ENCODE measurements around the gene PKMYT1.

PKMYT1 gene

GRCh38 chr16:2975161-2975795 is 5.0 kb downstream of the PKMYT1 start:
- H3K4me1 ChIP-seq (ENCODE audit: control insufficient read depth in 5 of 5, insufficient read depth in 5 of 5, low read length in 5 of 5) = peaks cover 0 to 21% (median 13%) of the 10 kb centered on the region in 5 donors
- H3K27ac ChIP-seq (ENCODE audit: low read depth, low read length) = no peak overlapping the region
- no peaks in the 10 kb centered on the region for H3K9me3 ChIP-seq (ENCODE audit: control insufficient read depth in 5 of 5, low read length in 5 of 5)
- peaks cover 0 to 18% (median 6%) of the 10 kb centered on the region in 5 donors for H3K27me3 ChIP-seq (ENCODE audit: control insufficient read depth in 5 of 5, insufficient read depth in 4 of 5, low read length in 5 of 5)
- H3K36me3 ChIP-seq (ENCODE audit: control insufficient read depth in 5 of 5, insufficient read depth in 5 of 5, low read length in 5 of 5) = peaks cover 0 to 4% (median 0%) of the 10 kb centered on the region in 5 donors
- H3K4me3 ChIP-seq (ENCODE audit: low read depth in 1 of 5, low read length in 5 of 5) = no peak overlapping the region
- H3K9ac ChIP-seq (ENCODE audit: low read length in 5 of 5) = peak overlapping the region in 1 of 5 donors; percentile 4

DNA sequence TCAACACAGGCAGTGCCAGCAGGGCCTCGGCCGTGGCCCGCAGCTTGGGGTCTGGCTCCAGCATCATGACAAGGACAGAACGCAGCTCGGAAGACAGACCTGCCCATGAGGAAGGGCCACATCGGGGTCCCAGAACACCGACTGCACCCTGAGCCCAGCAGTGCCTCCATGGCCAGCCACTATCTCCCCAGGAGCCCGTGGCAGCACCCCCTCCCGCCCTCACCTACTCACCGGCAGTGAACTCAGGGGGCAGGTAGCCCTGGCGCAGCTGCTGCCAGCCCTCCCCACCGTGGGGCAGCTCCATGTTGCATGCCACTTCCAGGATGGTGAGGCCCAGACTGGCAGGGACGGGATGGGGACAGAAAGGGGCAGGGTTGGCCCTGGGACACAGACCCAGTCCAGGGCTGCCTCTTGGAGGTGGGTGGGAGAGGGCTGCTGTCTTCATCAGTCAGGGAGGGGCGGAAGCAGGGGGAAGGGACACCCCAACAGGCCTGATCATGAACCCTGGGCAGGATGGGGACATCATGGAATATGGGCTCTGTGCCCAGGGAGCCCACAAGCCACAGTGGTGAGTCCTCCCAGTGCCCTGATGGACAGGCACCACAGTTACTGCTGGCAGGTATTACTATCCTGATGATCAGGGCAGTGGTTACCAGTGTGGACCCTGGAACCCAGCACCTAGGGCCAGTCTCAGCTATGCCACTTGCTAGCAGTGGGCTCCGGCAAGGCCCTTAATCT is 5.8 kb downstream of the PKMYT1 start:
- Histone ChIP-seq H3K9me3 (ENCODE audit: control insufficient read depth in 5 of 5, low read length in 5 of 5) (no peaks in the 10 kb centered on the region), H3K4me3 (ENCODE audit: low read depth in 1 of 5, low read length in 5 of 5) (no peak overlapping the region), H3K27ac (ENCODE audit: low read depth, low read length) (no peak overlapping the region), H3K9ac (ENCODE audit: low read length in 5 of 5) (peak overlapping the region in 1 of 5 donors; percentile 4), H3K27me3 (ENCODE audit: control insufficient read depth in 5 of 5, insufficient read depth in 4 of 5, low read length in 5 of 5) (peaks cover 0 to 15% (median 3%) of the 10 kb centered on the region in 5 donors), H3K36me3 (ENCODE audit: control insufficient read depth in 5 of 5, insufficient read depth in 5 of 5, low read length in 5 of 5) (peaks cover 0 to 4% (median 0%) of the 10 kb centered on the region in 5 donors), H3K4me1 (ENCODE audit: control insufficient read depth in 5 of 5, insufficient read depth in 5 of 5, low read length in 5 of 5) (peaks cover 0 to 21% (median 15%) of the 10 kb centered on the region in 5 donors)

- Histone ChIP-seq H3K27ac (ENCODE audit: low read depth, low read length) (no peak overlapping the region), H3K4me3 (ENCODE audit: low read depth in 1 of 5, low read length in 5 of 5) (no peak overlapping the region), H3K27me3 (ENCODE audit: control insufficient read depth in 5 of 5, insufficient read depth in 4 of 5, low read length in 5 of 5) (peaks cover 0 to 13% (median 0%) of the 10 kb centered on the region in 5 donors), H3K9me3 (ENCODE audit: control insufficient read depth in 5 of 5, low read length in 5 of 5) (no peaks in the 10 kb centered on the region), H3K36me3 (ENCODE audit: control insufficient read depth in 5 of 5, insufficient read depth in 5 of 5, low read length in 5 of 5) (peaks cover 0 to 4% (median 0%) of the 10 kb centered on the region in 5 donors), H3K9ac (ENCODE audit: low read length in 5 of 5) (no peak overlapping the region), H3K4me1 (ENCODE audit: control insufficient read depth in 5 of 5, insufficient read depth in 5 of 5, low read length in 5 of 5) (peaks cover 0 to 26% (median 18%) of the 10 kb centered on the region in 5 donors)
Observed at GRCh38 chr16:2973605-2974318, 6.5 kb downstream of the PKMYT1 start.

GRCh38 chr16:2973093-2973492 is 7.2 kb downstream of the PKMYT1 start:
- H3K9me3 ChIP-seq (ENCODE audit: control insufficient read depth in 5 of 5, low read length in 5 of 5) = no peaks in the 10 kb centered on the region
- no peak overlapping the region for H3K27ac ChIP-seq (ENCODE audit: low read depth, low read length)
- no peak overlapping the region for H3K9ac ChIP-seq (ENCODE audit: low read length in 5 of 5)
- H3K27me3 ChIP-seq (ENCODE audit: control insufficient read depth in 5 of 5, insufficient read depth in 4 of 5, low read length in 5 of 5) = peaks cover under 1 to 17% (median 3%) of the 10 kb centered on the region in 5 donors
- H3K36me3 ChIP-seq (ENCODE audit: control insufficient read depth in 5 of 5, insufficient read depth in 5 of 5, low read length in 5 of 5) = peaks cover 0 to 4% (median 0%) of the 10 kb centered on the region in 5 donors
- H3K4me3 ChIP-seq (ENCODE audit: low read depth in 1 of 5, low read length in 5 of 5) = no peak overlapping the region
- peaks cover 0 to 33% (median 24%) of the 10 kb centered on the region in 5 donors for H3K4me1 ChIP-seq (ENCODE audit: control insufficient read depth in 5 of 5, insufficient read depth in 5 of 5, low read length in 5 of 5)

DNA sequence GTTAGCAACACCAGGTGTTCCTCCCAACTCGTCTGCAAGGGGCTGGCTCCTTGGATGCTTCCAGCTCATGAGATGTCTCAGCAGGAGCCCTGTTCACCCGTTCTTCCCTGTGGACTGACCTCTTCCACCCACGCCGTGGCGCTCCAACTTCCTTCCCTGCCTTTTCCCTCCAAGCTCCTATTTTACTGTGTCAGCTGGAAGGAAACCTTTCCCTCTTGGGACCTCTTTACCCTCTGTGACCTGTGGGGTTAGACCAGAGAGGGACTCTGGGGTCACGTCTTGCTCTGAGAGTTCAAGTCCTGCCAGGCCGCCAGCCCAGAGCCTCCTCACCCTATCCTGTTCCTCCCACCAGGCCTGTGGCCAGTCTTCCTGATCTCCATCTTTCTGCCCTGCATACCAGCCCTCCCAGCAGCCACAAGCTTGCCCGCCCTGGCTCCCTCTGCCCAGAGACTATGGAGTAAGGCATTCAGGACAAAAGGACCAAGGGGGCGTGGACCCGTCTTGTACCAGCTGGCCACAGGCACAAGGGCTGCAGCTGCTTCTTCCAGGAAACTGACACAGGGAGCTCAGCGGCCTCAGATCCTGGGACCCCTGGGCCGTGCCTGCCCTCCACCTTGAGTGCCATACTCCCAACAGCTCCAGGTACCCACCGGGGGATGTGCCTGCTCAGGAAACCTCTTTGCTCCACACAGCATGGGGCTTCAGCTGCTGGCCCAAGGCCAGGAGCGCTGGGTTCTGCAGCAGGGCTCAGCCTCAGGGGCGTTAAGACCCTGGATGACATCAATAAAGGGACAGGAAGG is 8.1 kb downstream of the PKMYT1 start:
- H3K27ac ChIP-seq (ENCODE audit: low read depth, low read length) = no peak overlapping the region
- no peak overlapping the region for H3K4me3 ChIP-seq (ENCODE audit: low read depth in 1 of 5, low read length in 5 of 5)
- H3K9me3 ChIP-seq (ENCODE audit: control insufficient read depth in 5 of 5, low read length in 5 of 5) = no peaks in the 10 kb centered on the region
- H3K9ac ChIP-seq (ENCODE audit: low read length in 5 of 5) = no peak overlapping the region
- peaks cover 0 to 4% (median 0%) of the 10 kb centered on the region in 5 donors for H3K36me3 ChIP-seq (ENCODE audit: control insufficient read depth in 5 of 5, insufficient read depth in 5 of 5, low read length in 5 of 5)
- H3K4me1 ChIP-seq (ENCODE audit: control insufficient read depth in 5 of 5, insufficient read depth in 5 of 5, low read length in 5 of 5) = peaks cover 0 to 41% (median 28%) of the 10 kb centered on the region in 5 donors
- H3K27me3 ChIP-seq (ENCODE audit: control insufficient read depth in 5 of 5, insufficient read depth in 4 of 5, low read length in 5 of 5) = peaks cover 6 to 21% (median 11%) of the 10 kb centered on the region in 5 donors

GRCh38 chr16:2971134-2971984 is 8.9 kb downstream of the PKMYT1 start:
- Histone ChIP-seq H3K27ac (ENCODE audit: low read depth, low read length) (no peak overlapping the region), H3K4me1 (ENCODE audit: control insufficient read depth in 5 of 5, insufficient read depth in 5 of 5, low read length in 5 of 5) (peaks cover 0 to 47% (median 31%) of the 10 kb centered on the region in 5 donors), H3K9ac (ENCODE audit: low read length in 5 of 5) (no peak overlapping the region), H3K36me3 (ENCODE audit: control insufficient read depth in 5 of 5, insufficient read depth in 5 of 5, low read length in 5 of 5) (peaks cover 0 to 4% (median 0%) of the 10 kb centered on the region in 5 donors), H3K27me3 (ENCODE audit: control insufficient read depth in 5 of 5, insufficient read depth in 4 of 5, low read length in 5 of 5) (peaks cover 6 to 27% (median 17%) of the 10 kb centered on the region in 5 donors), H3K4me3 (ENCODE audit: low read depth in 1 of 5, low read length in 5 of 5) (no peak overlapping the region), H3K9me3 (ENCODE audit: control insufficient read depth in 5 of 5, low read length in 5 of 5) (no peaks in the 10 kb centered on the region)

DNA sequence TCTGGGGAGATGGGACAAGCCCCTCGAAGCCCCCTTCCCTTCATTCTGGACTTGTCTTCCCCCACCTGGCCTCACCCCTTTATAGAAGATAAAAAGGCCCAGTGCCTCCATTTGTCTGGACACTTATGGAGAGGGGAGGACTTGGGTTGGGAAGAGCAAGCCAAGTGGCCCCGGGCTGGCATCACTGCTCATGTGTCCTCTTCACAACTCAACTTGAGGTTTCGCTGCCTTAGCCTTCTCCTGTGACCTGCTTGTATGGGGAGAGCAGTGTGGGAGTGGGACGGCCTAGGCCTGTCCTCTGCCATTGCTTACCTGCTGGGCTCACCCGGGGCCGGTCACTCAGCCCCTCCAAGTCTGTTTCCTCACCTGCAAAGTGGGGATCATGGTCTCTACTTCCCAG is 9.7 kb downstream of the PKMYT1 start:
- H3K4me1 ChIP-seq (ENCODE audit: control insufficient read depth in 5 of 5, insufficient read depth in 5 of 5, low read length in 5 of 5) = peaks cover 0 to 47% (median 31%) of the 10 kb centered on the region in 5 donors
- H3K27ac ChIP-seq (ENCODE audit: low read depth, low read length) = no peak overlapping the region
- peaks cover 12 to 35% (median 25%) of the 10 kb centered on the region in 5 donors for H3K27me3 ChIP-seq (ENCODE audit: control insufficient read depth in 5 of 5, insufficient read depth in 4 of 5, low read length in 5 of 5)
- H3K4me3 ChIP-seq (ENCODE audit: low read depth in 1 of 5, low read length in 5 of 5) = peak overlapping the region in 3 of 5 donors; percentile 72 to 78 (median 78)
- H3K36me3 ChIP-seq (ENCODE audit: control insufficient read depth in 5 of 5, insufficient read depth in 5 of 5, low read length in 5 of 5) = peaks cover 0 to 4% (median 0%) of the 10 kb centered on the region in 5 donors
- H3K9me3 ChIP-seq (ENCODE audit: control insufficient read depth in 5 of 5, low read length in 5 of 5) = no peaks in the 10 kb centered on the region
- peak overlapping the region in 2 of 5 donors; percentile 53 to 64 for H3K9ac ChIP-seq (ENCODE audit: low read length in 5 of 5)

DNA sequence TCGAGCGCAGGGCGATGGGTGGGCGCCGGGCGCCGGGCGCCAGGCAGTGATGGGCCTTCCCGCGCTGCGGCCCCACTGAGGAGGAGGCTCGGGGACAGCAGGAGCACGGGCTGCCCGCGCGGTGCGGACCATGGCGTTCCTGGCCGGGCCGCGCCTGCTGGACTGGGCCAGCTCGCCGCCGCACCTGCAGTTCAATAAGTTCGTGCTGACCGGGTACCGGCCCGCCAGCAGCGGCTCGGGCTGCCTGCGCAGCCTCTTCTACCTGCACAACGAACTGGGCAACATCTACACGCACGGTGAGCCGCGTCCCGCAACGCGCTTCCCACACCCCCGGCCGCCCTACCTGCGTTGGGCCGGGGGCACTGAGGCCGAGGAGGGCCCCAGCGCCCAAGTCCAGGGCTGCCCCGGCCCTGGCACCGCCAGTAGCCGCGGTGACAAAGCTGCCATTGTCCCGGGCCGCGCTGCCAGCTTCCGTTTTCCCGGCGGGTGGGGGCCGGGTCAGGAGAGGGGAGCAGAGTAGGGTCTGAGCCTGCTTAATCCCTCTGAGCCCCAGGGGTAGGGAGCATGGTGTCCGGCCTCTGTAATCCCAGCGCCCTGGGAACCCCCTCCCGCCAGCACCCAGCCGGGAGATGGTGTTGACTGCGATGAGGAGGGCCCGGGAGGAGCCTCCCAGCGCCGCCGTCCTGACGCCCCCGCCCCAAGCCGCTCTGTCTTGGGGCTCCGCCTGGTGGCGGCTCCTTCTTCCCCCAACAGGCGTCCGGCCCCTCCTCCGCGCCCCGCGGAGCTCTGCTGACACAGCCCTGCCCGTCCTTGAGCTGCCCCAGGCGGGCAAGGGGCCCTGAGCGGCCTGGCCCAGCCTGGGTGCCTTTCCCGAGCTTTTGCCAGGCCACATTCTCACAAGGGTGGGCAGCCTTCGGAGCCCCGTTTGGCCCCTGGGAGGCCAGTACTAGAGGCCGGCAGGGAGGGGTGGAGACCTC is 10.4 kb downstream of the PKMYT1 start:
- Histone ChIP-seq H3K9me3 (ENCODE audit: control insufficient read depth in 5 of 5, low read length in 5 of 5) (no peaks in the 10 kb centered on the region), H3K9ac (ENCODE audit: low read length in 5 of 5) (peak overlapping the region in 4 of 5 donors; percentile 21 to 64 (median 56)), H3K27ac (ENCODE audit: low read depth, low read length) (no peak overlapping the region), H3K4me1 (ENCODE audit: control insufficient read depth in 5 of 5, insufficient read depth in 5 of 5, low read length in 5 of 5) (peaks cover 0 to 49% (median 32%) of the 10 kb centered on the region in 5 donors), H3K4me3 (ENCODE audit: low read depth in 1 of 5, low read length in 5 of 5) (peak overlapping the region in 4 of 5 donors; percentile 72 to 79 (median 78)), H3K36me3 (ENCODE audit: control insufficient read depth in 5 of 5, insufficient read depth in 5 of 5, low read length in 5 of 5) (peaks cover 0 to 4% (median 0%) of the 10 kb centered on the region in 5 donors), H3K27me3 (ENCODE audit: control insufficient read depth in 5 of 5, insufficient read depth in 4 of 5, low read length in 5 of 5) (peaks cover 13 to 39% (median 26%) of the 10 kb centered on the region in 5 donors)

All from subcutaneous abdominal adipose tissue (tissue), 5 donors.